ENCODE measurements around the gene PRCC. TPM values are rescaled to one million over a fixed set of nuclear protein-coding genes. Genes with fewer than 3 reads are reported as not detected.

Gene PRCC
- total and polyA plus RNA-seq, 12 donors: 35.9 to 137 (median 58.7) TPM

DNA sequence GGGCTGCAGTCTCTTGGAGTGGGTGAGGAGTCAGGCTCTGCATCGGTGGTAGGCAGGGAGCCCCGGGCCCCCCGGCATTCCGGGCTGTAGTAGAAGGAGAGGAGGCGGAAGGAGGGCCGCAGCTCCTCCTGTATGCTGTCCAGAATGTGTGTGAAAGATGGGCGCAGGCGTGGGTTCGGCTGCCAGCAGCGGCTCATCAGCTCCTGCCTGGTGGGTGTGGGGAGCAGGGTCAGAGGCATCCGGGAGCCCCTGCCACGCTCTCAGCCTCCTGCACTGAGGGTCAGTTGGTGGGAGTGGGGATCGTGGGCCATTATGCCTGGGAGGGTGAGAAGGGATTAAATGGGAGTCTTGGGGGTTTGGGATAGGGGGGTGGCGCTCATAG is 73.6 kb downstream of the PRCC start:
- no peaks in the 10 kb centered on the region for H3K9me3 ChIP-seq (replicated peaks in 1 of 3)
- H3K4me1 ChIP-seq (replicated peaks in 1 of 2): peaks cover 0 to 3% of the 10 kb centered on the region in 2 donors
- intact Hi-C loops (cut with DNase I): loop anchor here in 1 of 2 donors (5.0 kb wide), 1 partner anchor 46 kb away; no protein-coding TSS in a partner anchor
- H3K4me3 ChIP-seq: no peak overlapping the region
- no peaks in the 10 kb centered on the region for H3K36me3 ChIP-seq (replicated peaks in 1 of 2)
- 50 to 76% (median 55%) methylated on average over 6 to 14 of the region's 14 CpGs for WGBS, 4 donors
- H3K27ac ChIP-seq: no peak overlapping the region
- no peak for TF ChIP-seq POLR2A (IDR thresholded peaks at IDR 0.05)
- TF ChIP-seq, protein P1, sequence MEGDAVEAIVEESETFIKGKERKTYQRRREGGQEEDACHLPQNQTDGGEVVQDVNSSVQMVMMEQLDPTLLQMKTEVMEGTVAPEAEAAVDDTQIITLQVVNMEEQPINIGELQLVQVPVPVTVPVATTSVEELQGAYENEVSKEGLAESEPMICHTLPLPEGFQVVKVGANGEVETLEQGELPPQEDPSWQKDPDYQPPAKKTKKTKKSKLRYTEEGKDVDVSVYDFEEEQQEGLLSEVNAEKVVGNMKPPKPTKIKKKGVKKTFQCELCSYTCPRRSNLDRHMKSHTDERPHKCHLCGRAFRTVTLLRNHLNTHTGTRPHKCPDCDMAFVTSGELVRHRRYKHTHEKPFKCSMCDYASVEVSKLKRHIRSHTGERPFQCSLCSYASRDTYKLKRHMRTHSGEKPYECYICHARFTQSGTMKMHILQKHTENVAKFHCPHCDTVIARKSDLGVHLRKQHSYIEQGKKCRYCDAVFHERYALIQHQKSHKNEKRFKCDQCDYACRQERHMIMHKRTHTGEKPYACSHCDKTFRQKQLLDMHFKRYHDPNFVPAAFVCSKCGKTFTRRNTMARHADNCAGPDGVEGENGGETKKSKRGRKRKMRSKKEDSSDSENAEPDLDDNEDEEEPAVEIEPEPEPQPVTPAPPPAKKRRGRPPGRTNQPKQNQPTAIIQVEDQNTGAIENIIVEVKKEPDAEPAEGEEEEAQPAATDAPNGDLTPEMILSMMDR (IDR thresholded peaks at IDR 0.05): no peak
- peaks cover 29% of the 10 kb centered on the region for H3K27me3 ChIP-seq
- DNase-seq: no peak

DNA sequence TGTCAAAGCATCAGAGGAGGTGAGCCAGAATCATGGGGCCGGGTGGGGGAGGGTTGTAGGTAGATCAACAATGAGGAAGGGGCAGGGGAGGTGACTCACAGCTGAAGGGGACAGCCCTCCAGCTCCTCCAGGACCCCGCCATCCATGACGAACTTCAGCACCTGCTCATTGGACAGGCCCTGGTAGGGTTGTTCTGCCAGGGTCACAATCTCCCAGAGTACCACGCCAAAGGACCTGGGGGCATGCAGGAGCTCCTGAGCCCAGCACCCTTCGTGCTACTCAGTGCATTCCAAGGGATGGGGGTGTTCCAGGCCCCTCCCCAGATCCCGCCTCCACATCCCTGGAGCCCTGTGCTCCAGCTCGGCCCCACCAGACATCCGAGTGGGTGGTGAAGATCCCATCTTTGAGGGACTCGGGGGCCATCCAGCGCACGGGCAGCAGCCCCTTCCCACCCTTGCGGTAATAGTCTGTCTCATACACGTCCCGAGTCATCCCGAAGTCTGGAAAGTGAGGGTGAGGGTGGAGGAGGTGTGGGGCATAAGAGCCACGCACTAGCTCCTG is 74.0 kb downstream of the PRCC start:
- H3K27ac ChIP-seq: no peak overlapping the region
- TF ChIP-seq, protein P1 (IDR thresholded peaks at IDR 0.05): no peak
- no peak for TF ChIP-seq POLR2A (IDR thresholded peaks at IDR 0.05)
- WGBS, 4 donors: 79 to 84% (median 81%) methylated on average over 15 to 16 of the region's 16 CpGs
- H3K9me3 ChIP-seq (replicated peaks in 1 of 3): no peaks in the 10 kb centered on the region
- H3K27me3 ChIP-seq: peaks cover 29% of the 10 kb centered on the region
- peaks cover 0 to 3% of the 10 kb centered on the region in 2 donors for H3K4me1 ChIP-seq (replicated peaks in 1 of 2)
- no peak for DNase-seq
- no peaks in the 10 kb centered on the region for H3K36me3 ChIP-seq (replicated peaks in 1 of 2)
- intact Hi-C loops (cut with DNase I): loop anchor here in 1 of 2 donors (5.0 kb wide), 1 partner anchor 46 kb away; no protein-coding TSS in a partner anchor
- H3K4me3 ChIP-seq: no peak overlapping the region

DNA sequence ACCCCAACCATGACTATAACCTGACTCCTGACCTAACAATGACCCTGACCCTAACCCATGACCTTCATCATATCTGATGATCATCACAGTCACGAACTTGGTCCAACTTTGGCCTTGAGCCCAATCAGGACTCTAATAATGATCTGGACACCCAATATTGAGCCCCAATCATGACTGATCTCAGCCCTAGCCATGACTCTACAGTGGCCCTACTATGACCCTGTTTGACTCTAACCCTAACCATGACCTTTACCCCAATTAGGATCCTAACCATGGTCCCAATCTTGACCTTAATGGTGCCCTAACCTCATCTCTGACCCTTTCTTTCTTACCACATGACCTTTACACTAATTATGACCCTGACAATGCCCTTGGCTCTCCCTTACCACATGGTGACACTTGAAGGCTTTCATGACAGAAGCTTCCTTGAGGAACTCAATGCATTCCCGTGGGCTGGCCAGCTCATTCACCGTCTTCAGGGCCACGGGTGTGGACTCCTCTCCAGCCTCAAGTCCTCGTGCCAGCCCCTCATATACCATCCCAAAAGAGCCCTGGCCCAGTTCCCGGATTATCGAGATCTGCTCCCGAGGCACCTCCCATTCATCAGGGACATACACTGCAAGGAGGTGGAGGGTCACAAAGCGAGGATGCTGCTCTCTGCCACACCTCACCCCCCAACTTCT is 75.4 kb downstream of the PRCC start:
- Histone ChIP-seq H3K4me3 (no peak overlapping the region), H3K4me1 (replicated peaks in 1 of 2) (peaks cover 0 to 3% of the 10 kb centered on the region in 2 donors), H3K27ac (no peak overlapping the region), H3K9me3 (replicated peaks in 1 of 3) (no peaks in the 10 kb centered on the region), H3K36me3 (replicated peaks in 1 of 2) (no peaks in the 10 kb centered on the region), H3K27me3 (peaks cover 29% of the 10 kb centered on the region)
- no peak for DNase-seq
- WGBS, 4 donors: 69 to 82% (median 77%) methylated on average over 9 of the region's 9 CpGs
- intact Hi-C loops (cut with DNase I): loop anchor here in 1 of 2 donors (5.0 kb wide), 1 partner anchor 45 kb away; no protein-coding TSS in a partner anchor
- TF ChIP-seq, protein P1 (IDR thresholded peaks at IDR 0.05): no peak

DNA sequence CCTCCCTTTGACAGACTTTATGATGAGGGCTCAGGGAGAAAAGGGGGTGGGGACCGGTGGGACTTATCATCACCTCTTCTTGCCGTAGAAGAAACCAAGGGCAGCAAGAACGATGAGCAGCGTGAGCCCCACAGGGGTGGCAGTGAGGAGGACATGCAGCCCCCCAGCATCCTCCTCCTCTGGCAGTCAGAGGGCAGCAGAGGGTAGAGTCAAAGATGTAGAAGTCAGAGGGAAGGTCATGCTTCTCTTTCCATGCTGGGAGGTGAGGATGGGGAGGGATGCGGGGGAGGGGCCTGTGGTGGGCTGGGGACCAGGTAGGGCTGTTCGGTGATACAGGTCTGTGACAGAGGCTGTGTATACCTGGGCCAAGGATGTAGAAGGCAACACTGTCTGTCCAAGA is 76.8 kb downstream of the PRCC start:
- intact Hi-C loops (cut with DNase I): loop anchor here in 1 of 2 donors (5.0 kb wide), 1 partner anchor 43 kb away; no protein-coding TSS in a partner anchor
- H3K27me3 ChIP-seq: peaks cover 35% of the 10 kb centered on the region
- no peak for TF ChIP-seq POLR2A (IDR thresholded peaks at IDR 0.05)
- TF ChIP-seq, protein P1 (IDR thresholded peaks at IDR 0.05): no peak

More for the DNA sequence above, 76.8 kb downstream of the PRCC start:
- DNase-seq: no peak
- Histone ChIP-seq H3K36me3 (replicated peaks in 1 of 2) (no peaks in the 10 kb centered on the region), H3K27ac (no peak overlapping the region), H3K4me3 (no peak overlapping the region), H3K9me3 (replicated peaks in 1 of 3) (no peaks in the 10 kb centered on the region), H3K4me1 (replicated peaks in 1 of 2) (peaks cover 0 to 3% of the 10 kb centered on the region in 2 donors)
- WGBS, 4 donors: 37 to 56% (median 44%) methylated on average over 5 to 6 of the region's 6 CpGs

All from adrenal gland (tissue), 12 donors.